B cell (primary cell): ENCODE data around the gene C4BPA. TPM values are rescaled to one million over a fixed set of nuclear protein-coding genes. Genes with fewer than 3 reads are reported as not detected.

Experiments used
- ATAC-seq: fragments of 200-7000 bp; cut with Tn5 transposase; one replicate; pipeline ENCODE4 v1.10.0; 2021; ENCODE audit warnings: low read depth, mild to moderate bottlenecking, moderate number of reproducible peaks, moderate library complexity
- CTCF ChIA-PET: fragments of 350-600 bp; sonication (Branson Sonifier 250); formaldehyde crosslinking; loops from one replicate; lab custom pipeline; 2021; ENCODE audit warnings: antibody characterized with exemption, inconsistent platforms; lab: Charles Lee
- POLR2A ChIA-PET: fragments of 350-600 bp; sonication (Branson Sonifier 250); formaldehyde crosslinking; loops from one replicate; lab custom pipeline; 2021; ENCODE audit warnings: antibody characterized with exemption; lab: Charles Lee
- DNase-seq: peaks from one replicate; pipeline ENCODE4 v3.0.0; 2013
- H2AFZ ChIP-seq: 2 replicates; pipeline ENCODE4 v1.6.1; 2012; ENCODE audit warnings: mild to moderate bottlenecking, low read depth, low read length; ENCODE audit not compliant: insufficient read depth, poor library complexity, severe bottlenecking
- H3K27ac ChIP-seq, 2 donors: 1 replicate in 1 of 2; 2 replicates in 1 of 2; pipeline ENCODE4 v1.5.1; 2012 to 2013; ENCODE audit warnings: low read length in 2 of 2, mild to moderate bottlenecking in 2 of 2, moderate library complexity in 1 of 2
- H3K27me3 ChIP-seq, 4 experiments: fragments of 200-600 bp in 1 of 4; sonication (generic) in 1 of 4; replicated peaks in 1 of 4; 1 replicate in 2 of 4; 2 replicates in 2 of 4; pipeline versions ENCODE4 v1.6.1 to v1.7.0; 2013 to 2016; ENCODE audit warnings: low read length in 3 of 4, mild to moderate bottlenecking in 2 of 4, mixed read lengths in 1 of 4, moderate library complexity in 1 of 4; ENCODE audit not compliant: insufficient read depth in 4 of 4, control insufficient read depth in 3 of 4; ENCODE audit errors: control extremely low read depth in 1 of 4
- H3K36me3 ChIP-seq, 2 experiments: replicated peaks in 1 of 2; 1 replicate in 1 of 2; 2 replicates in 1 of 2; pipeline versions ENCODE4 v1.6.1 to v1.7.1; 2013; ENCODE audit warnings: low read length in 1 of 2; ENCODE audit not compliant: insufficient read depth in 2 of 2, control insufficient read depth in 1 of 2; ENCODE audit errors: control extremely low read depth in 1 of 2, extremely low read depth in 1 of 2
- H3K4me1 ChIP-seq, 2 donors: fragments of 200-600 bp in 1 of 2; sonication (generic) in 1 of 2; 1 replicate in 1 of 2; 2 replicates in 1 of 2; pipeline versions ENCODE4 v1.5.1 to v1.6.1; 2013 to 2017; ENCODE audit warnings: low read length in 2 of 2; ENCODE audit not compliant: control insufficient read depth in 2 of 2, insufficient read depth in 2 of 2
- H3K4me2 ChIP-seq: replicated peaks from 2 replicates; pipeline ENCODE3; 2012; ENCODE audit warnings: mild to moderate bottlenecking, low read depth, low read length; ENCODE audit not compliant: poor library complexity, severe bottlenecking
- H3K4me3 ChIP-seq, 5 experiments: fragments of 200-600 bp in 1 of 5; sonication (generic) in 1 of 5; 1 replicate in 3 of 5; 2 replicates in 2 of 5; pipeline versions ENCODE4 v1.5.1 to v1.7.0; 2011 to 2016; ENCODE audit warnings: low read length in 4 of 5, mild to moderate bottlenecking in 4 of 5, low read depth in 2 of 5, control low read depth in 1 of 5, moderate library complexity in 1 of 5; ENCODE audit not compliant: insufficient read depth in 1 of 5; ENCODE audit errors: control extremely low read depth in 1 of 5, extremely low read depth in 1 of 5
- H3K79me2 ChIP-seq: fragments of 200-600 bp; sonication (generic); one replicate; pipeline ENCODE4 v1.6.0; 2016; ENCODE audit warnings: low read length; ENCODE audit not compliant: control insufficient read depth, insufficient read depth
- H3K9ac ChIP-seq: fragments of 200-600 bp; sonication (generic); 2 replicates; pipeline ENCODE4 v1.6.1; 2017; ENCODE audit warnings: mild to moderate bottlenecking, low read length, moderate library complexity
- H3K9me3 ChIP-seq, 3 donors: one replicate each; pipeline versions ENCODE4 v1.6.1 to v1.7.1; 2013; ENCODE audit warnings: low read length in 2 of 3; ENCODE audit not compliant: control insufficient read depth in 2 of 3, insufficient read depth in 1 of 3; ENCODE audit errors: control extremely low read depth in 1 of 3
- H4K20me1 ChIP-seq: 2 replicates; pipeline ENCODE4 v1.6.0; 2012; ENCODE audit warnings: mild to moderate bottlenecking, low read length; ENCODE audit not compliant: insufficient read depth, control insufficient read depth, poor library complexity, severe bottlenecking
- H3K27ac Mint-ChIP-seq: one replicate; pipeline ENCODE4 v1.8.0; 2021; ENCODE audit warnings: mixed read lengths
- H3K27me3 Mint-ChIP-seq: one replicate; pipeline ENCODE4 v1.8.0; 2021; ENCODE audit warnings: mixed read lengths
- H3K4me1 Mint-ChIP-seq: one replicate; pipeline ENCODE4 v1.8.0; 2021; ENCODE audit warnings: mixed read lengths
- H3K4me3 Mint-ChIP-seq: one replicate; pipeline ENCODE4 v1.8.0; 2021; ENCODE audit warnings: mixed read lengths
- H3K9me3 Mint-ChIP-seq: one replicate; pipeline ENCODE4 v1.8.0; 2022; ENCODE audit warnings: mixed read lengths; ENCODE audit not compliant: insufficient read depth
- CTCF ChIP-seq: fragments of 200-600 bp; IDR thresholded peaks from one replicate; pipeline ENCODE4 v1.8.0; 2022; ENCODE audit warnings: antibody characterized with exemption, mild to moderate bottlenecking
- EZH2 ChIP-seq: IDR thresholded peaks from 2 replicates; pipeline ENCODE4 v1.6.1; 2012; ENCODE audit warnings: borderline replicate concordance, low read depth, mild to moderate bottlenecking, moderate library complexity, low read length; ENCODE audit not compliant: insufficient read depth, poor library complexity, severe bottlenecking
- WGBS: methylation state at CpG from one replicate; pipeline ENCODE4 v1.1.5; 2013; ENCODE audit warnings: missing lambda C conversion rate; ENCODE audit not compliant: insufficient coverage; 5-methylcytosine and 5-hydroxymethylcytosine counted together
- intact Hi-C: fragments of 100-400 bp; cut with micrococcal nuclease; formaldehyde crosslinking; loops from one replicate; pipeline ENCODE4 v1.10.0; 2022
- polyA plus RNA-seq: library from polyadenylated mRNA; depleted of rRNA; stranded (reverse); fragments of >200 nt; gene quantifications from 2 replicates; pipeline ENCODE4 v1.2.3, GENCODE V29; 2012
- total RNA-seq, 2 donors: library from RNA; stranded (reverse); fragments of 120-200 nt in 1 of 2; gene quantifications; 1 replicate in 1 of 2; 2 replicates in 1 of 2; pipeline versions ENCODE4 v1.2.3 to v1.2.4, GENCODE V29; 2013 to 2022

C4BPA gene
- total and polyA plus RNA-seq, 2 donors (not counting 1 experiment from before 2014, with no cell fraction given): not detected

- TF ChIP-seq EZH2 (no peak), CTCF (no peak)
- no peak for ATAC-seq
- no CpG with 5 or more reads among the region's 1 CpG for WGBS
- no peak overlapping the region for H2AFZ ChIP-seq
- no peaks in the 10 kb centered on the region for H3K79me2 ChIP-seq
- no peaks in the 10 kb centered on the region for H3K9me3 Mint-ChIP-seq
- H3K27ac Mint-ChIP-seq: no peak overlapping the region
- no peaks in the 10 kb centered on the region for H3K27me3 Mint-ChIP-seq
- no peaks in the 10 kb centered on the region for H3K4me1 Mint-ChIP-seq
- H3K9me3 ChIP-seq: no peaks in the 10 kb centered on the region
- no peaks in the 10 kb centered on the region for H3K27me3 ChIP-seq
- H3K36me3 ChIP-seq: peaks cover 14 to 53% of the 10 kb centered on the region in 2 experiments
- CTCF ChIA-PET: no interaction called here
- intact Hi-C loops: no loop called here
- no peak overlapping the region for H3K4me2 ChIP-seq
- no peak overlapping the region for H3K4me3 Mint-ChIP-seq
- H4K20me1 ChIP-seq: no peaks in the 10 kb centered on the region
- POLR2A ChIA-PET: interaction anchor here (1.1 kb wide), 1 partner anchor 9 kb away, joined by 3 read pairs; the partner anchor contains the start of gene PFKFB2
- H3K4me3 ChIP-seq: no peak overlapping the region
- no peak overlapping the region for H3K9ac ChIP-seq
- H3K27ac ChIP-seq: no peak overlapping the region
- no peak for DNase-seq
- no peaks in the 10 kb centered on the region for H3K4me1 ChIP-seq
Measured at GRCh38 chr1:207062058-207062457, 42.0 kb upstream of the C4BPA start.

GRCh38 chr1:207063014-207063413 is 41.0 kb upstream of the C4BPA start:
- H3K4me3 Mint-ChIP-seq: no peak overlapping the region
- H3K27ac ChIP-seq: no peak overlapping the region
- H3K27ac Mint-ChIP-seq: no peak overlapping the region
- no peak overlapping the region for H2AFZ ChIP-seq
- H3K79me2 ChIP-seq: no peaks in the 10 kb centered on the region
- no peaks in the 10 kb centered on the region for H3K27me3 ChIP-seq
- intact Hi-C loops: no loop called here
- no peaks in the 10 kb centered on the region for H3K4me1 Mint-ChIP-seq
- no peaks in the 10 kb centered on the region for H3K9me3 ChIP-seq
- no peaks in the 10 kb centered on the region for H3K4me1 ChIP-seq
- peaks cover 17 to 62% of the 10 kb centered on the region in 2 experiments for H3K36me3 ChIP-seq
- ATAC-seq (no peak), DNase-seq (no peak)
- no peaks in the 10 kb centered on the region for H3K9me3 Mint-ChIP-seq
- no peaks in the 10 kb centered on the region for H4K20me1 ChIP-seq
- TF ChIP-seq CTCF (no peak), EZH2 (no peak)
- no peaks in the 10 kb centered on the region for H3K27me3 Mint-ChIP-seq
- H3K4me3 ChIP-seq: no peak overlapping the region
- POLR2A ChIA-PET: no interaction called here
- WGBS: 98% methylated on average over 4 of the region's 5 CpGs
- no peak overlapping the region for H3K9ac ChIP-seq
- H3K4me2 ChIP-seq: no peak overlapping the region
- CTCF ChIA-PET: no interaction called here
